Hematopoietic multipotent progenitor cell treated with erythropoietin and hydrocortisone succinate and interleukin-3 and kit ligand, for 4 days (in vitro differentiated cells): Measurements from ENCODE around the gene LRCH2.

Source experiments
- DNase-seq: peaks from one replicate; pipeline ENCODE4 v3.0.0-alpha.2; 2015

The LRCH2 gene

GRCh38 chrX:115192244-115192700, 41.6 kb downstream of the LRCH2 start:
- DNase-seq: no peak

- no peak for DNase-seq
Observed at GRCh38 chrX:115191490-115192243, 42.2 kb downstream of the LRCH2 start.

DNA sequence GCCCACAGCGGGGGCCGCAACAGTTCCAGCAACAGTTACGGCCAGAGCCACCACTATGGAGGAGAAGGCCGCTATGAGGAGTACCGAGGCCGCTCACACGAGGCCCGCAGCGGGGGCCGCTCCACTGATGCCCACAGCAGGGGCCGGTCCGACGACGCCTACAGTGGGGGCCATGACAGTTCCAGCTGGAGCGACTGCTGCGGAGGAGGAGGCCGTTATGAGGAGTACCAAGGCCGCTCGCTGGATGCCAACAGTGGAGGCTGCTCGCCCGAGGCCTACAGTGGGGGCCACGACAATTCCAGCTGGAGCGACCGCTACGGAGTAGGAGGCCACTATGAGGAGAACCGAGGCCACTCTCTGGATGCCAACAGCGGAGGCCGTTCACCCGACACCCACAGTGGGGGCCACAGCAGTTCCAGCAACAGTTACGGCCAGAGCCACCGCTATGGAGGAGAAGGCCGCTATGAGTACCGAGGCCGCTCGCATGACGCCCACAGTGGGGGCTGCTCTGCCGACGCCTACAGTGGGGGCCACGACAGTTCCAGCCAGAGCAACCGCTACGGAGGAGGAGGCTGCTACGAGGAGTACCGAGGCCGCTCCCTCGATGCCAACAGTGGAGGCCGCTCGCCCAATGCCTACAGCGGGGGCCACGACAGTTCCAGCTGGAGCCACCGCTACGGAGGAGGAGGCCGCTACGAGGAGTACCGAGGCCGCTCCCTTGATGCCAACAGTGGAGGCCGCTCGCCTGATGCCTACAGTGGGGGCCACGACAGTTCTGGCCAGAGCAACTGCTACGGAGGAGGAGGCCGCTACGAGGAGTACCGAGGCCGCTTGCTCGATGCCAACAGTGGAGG, 43.0 kb downstream of the LRCH2 start:
- no peak for DNase-seq

- no peak for DNase-seq
Observed at GRCh38 chrX:115189646-115190635, 44.0 kb downstream of the LRCH2 start.

DNA sequence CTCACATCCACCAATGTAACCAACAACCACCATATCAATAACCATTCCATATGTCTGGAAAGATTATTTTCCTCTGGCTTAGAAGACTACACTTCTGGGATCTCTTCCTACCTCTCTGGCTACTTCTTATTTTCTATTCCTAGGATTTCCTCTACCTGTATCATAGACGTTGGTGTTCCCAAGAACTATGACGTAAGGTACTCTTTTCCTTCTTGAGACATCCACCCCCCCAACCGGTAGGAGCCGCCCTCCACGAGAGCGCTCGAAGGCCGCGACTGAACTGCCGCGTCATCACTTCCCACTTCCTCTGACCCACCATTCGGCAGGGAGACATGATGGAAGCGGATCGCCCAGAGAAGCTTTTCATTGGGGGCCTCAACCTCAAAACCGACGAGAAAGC, 44.8 kb downstream of the LRCH2 start, which contains the start of gene RBMXL3:
Gene RBMXL3, plus strand, starts transcription at position 301 of the 400 bp plus-strand sequence. Its CDS starts 32 bp downstream, at position 333.
- DNase-seq: no peak

- DNase-seq: no peak
Observed at GRCh38 chrX:115183980-115184379, 49.9 kb downstream of the LRCH2 start.

GRCh38 chrX:115178473-115178872, 55.4 kb downstream of the LRCH2 start:
- no peak for DNase-seq

- no peak for DNase-seq
Observed at GRCh38 chrX:115177932-115178331, 56.0 kb downstream of the LRCH2 start.

GRCh38 chrX:115174548-115174947, 59.3 kb downstream of the LRCH2 start:
- no peak for DNase-seq

DNA sequence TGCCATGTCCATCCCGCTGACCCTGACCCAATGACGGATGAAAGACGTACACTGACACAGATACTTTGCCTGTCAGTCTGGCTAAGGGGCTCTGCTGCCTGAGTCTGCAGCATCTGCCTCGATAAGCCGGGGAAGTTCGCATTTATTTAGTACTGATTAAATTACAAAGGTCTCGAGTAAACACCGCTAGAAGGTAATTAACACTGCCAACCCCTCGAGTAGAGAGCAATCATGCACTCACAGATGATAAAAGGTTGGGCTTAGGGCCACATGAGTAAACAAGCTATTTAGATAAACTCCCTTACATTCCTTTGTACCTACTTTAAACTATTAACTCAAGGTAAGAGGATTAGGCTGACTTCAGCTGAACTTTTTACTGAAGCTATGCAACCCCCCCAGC, 60.7 kb downstream of the LRCH2 start:
- DNase-seq: no peak

DNA sequence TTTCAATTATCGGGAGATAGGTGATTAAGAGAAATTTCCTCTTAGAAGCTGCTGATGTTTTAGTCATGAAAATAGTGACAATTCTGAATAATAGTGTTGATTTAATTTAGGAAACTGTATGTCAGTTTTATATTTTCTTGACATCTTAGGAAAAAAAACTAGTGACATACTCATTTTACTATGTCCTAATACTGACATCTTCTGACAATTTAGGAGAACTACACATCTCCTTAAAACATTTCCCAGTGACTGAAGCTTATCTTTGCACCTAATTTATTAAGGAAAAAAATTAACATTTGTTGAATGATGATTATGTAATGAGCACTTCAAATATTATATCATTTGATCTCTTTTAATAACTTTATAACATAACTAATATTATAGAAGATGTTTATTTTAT, 86.7 kb downstream of the LRCH2 start:
- peak; percentile 9 for DNase-seq

- no peak for DNase-seq
Observed at GRCh38 chrX:115142057-115142456, 91.8 kb downstream of the LRCH2 start.

DNA sequence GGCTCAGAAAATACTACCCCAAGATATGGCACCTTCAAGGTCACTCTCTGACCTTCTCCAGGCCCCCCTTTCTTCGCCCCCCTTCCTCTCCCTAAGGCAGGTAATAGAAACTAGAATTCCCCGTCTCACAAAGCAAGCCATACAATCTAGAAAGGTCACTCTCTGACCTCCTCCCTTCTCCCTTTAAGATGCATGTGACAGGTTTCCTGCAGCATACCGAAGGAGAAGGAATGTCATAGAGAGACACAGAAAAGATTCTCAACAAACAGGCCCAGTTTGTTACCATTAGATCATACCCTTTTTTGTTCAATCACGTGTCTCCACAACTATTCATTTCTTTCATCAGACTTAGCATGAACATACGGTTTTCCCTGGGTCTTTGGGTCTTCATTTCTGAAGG, 95.9 kb downstream of the LRCH2 start:
- no peak for DNase-seq

- DNase-seq: no peak
Observed at GRCh38 chrX:115134382-115134781, 99.5 kb downstream of the LRCH2 start.

DNA sequence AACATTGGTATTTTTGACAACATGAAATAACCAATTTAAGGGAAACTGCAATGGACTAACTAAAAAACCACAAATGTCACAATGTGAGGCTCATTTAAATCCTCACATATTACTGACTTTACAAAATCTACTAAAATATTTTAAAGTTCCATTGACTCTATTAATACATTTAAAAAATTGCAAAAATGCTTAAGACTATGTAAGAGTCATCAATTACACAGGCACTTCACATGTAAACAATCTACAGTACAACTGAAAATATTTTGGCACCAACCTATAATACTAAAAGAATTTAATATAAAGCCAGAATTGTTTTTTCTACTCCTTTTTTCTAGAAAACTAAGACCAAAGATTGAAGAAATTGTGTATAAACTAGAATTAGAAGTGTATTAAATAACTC, 121.5 kb downstream of the LRCH2 start:
- DNase-seq: no peak

DNA sequence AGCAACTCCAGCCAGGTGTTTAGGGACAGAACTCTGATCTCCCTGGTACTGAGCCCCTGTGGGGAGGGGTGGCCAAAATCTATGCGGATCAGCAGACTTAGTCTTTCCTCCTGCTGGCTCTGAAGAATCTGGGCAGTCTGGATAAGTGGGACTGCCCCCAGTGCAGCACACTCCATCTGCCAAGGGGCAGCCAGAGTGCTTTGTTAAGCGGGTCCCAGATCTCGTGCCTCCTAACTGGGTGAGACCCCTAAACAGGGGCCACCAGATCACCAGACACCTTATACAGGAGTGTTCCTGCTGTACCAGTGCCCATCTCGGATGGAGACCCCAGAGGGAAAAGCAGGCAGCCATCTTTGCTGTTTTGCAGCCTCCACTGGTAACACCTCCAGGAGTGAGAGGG, 135.0 kb downstream of the LRCH2 start:
- DNase-seq: no peak

DNA sequence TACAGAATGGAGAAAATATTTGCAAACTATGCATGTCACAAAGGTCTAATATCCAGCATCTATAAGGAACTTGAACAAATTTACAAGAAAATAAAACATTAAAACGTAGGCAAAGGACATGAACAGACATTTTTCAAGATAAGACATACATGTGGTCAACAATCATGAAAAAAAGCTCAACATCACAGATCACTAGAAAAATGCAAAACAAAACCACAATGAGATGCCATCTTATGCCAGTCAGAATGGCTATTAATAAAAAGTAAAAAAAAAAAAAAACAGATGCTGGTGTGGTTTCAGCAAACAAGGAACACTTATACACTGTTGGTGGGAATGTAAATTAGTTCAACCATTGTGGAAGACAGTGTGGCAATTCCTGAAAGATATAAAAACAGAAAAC, 140.7 kb downstream of the LRCH2 start:
- DNase-seq: peak; percentile 12

DNA sequence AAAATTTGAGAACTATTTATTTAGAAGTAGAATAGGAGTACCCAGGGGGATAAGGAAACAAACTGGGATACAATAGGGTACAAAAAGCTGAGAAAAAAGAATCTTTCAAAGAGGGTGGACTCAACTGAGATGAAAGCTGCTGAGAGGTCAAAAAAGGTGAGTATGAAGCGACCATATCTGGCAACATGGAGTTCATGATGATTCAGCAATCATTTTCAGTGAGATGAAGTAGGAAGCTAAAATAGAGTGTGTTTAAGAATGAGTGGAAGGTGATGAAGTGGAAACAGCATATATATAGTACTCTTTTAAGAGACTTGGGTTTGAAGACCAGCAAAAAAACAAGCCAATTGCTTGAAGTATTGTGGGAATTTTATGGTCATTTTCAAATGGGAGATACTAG, 144.5 kb downstream of the LRCH2 start:
- no peak for DNase-seq

DNA sequence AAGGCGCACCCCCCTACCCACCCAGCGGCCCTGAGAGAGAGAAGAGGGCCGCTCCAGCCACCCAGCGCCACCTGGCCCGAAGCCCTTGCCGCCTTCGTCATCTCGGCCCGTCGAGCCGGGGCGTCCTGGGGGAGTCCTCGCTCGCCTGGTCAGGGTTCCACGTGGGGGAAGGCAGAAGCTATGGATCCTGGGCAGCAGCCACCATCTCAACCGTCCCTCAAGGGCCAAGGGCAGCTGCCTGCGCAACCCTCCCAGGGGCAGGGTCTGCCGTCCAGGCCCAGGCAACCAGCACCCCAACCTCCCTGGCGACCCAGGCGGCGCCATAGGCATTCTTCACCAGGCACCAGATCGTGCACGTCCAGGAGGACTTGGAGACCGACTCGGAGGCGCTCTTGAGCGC, 165.0 kb downstream of the LRCH2 start:
- no peak for DNase-seq

- no peak for DNase-seq
Observed at GRCh38 chrX:115067812-115068211, 166.1 kb downstream of the LRCH2 start.

GRCh38 chrX:115065304-115065703, 168.6 kb downstream of the LRCH2 start:
- DNase-seq: no peak
